GM10248 (cell line): ENCODE measurements around the gene NEK5.

Experiments
- CTCF ChIA-PET: fragments of 300-600 bp; sonication (Branson Sonifier 250); formaldehyde crosslinking; extraction: SDS; loops from one replicate; lab custom pipeline; 2021; ENCODE audit warnings: antibody characterized with exemption; lab: Yijun Ruan, JAX
- POLR2A ChIA-PET: fragments of 350-650 bp; sonication (Branson Sonifier 250); formaldehyde crosslinking; extraction: SDS; loops from one replicate; lab custom pipeline; 2020; ENCODE audit warnings: antibody characterized with exemption; lab: Yijun Ruan, JAX
- DNase-seq: peaks from one replicate; pipeline ENCODE4 v3.0.0; 2012; ENCODE audit errors: extremely low spot score
- TF ChIP-seq, protein P1 (sequence below): IDR thresholded peaks from 2 replicates; pipeline ENCODE4 v1.5.1; 2012; ENCODE audit warnings: mild to moderate bottlenecking, low read depth; ENCODE audit errors: extremely low read depth, missing control alignments, control extremely low read depth

The NEK5 gene

DNA sequence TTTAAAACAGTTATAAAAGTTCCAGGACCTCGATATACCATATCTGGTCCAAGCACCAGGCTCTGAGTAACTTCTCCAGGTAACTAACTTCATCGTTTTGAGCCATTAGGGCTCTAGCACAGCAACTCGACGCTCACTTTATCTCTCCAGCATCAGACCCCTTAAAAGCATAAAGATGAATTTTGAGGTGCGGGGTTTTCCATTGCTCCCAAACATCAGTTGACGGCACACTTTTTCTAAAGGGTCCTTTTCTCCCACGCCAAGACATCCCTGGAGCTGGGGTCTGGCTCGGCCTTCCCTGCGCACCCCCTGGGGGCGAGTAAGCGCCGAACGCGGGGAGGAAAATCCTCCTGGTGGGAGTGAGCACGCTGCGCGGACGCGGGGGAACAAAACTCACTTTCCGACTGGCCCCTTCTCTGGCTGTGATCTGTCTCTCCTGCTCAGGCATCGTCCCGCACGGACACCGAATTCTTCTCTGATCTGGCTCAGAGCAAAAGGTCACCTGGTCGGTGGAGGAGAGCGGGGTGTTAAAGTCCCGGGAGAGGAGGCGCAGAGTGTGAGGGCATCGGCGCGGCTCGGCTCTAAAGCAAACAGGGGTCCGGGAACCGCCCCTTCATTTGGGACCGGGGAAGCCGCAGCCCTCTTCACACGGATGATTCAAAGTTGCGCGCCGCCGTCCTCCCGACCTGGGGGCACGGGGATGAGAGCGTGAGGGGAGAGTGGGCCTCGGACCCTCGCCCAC, 117.8 kb downstream of the NEK5 start, which contains the start of gene ATP7B:
Gene ATP7B (minus strand): TSS at position 561 of the 742 bp plus-strand sequence. CDS start 113 bp downstream, at position 448.
- TF ChIP-seq, protein P1, sequence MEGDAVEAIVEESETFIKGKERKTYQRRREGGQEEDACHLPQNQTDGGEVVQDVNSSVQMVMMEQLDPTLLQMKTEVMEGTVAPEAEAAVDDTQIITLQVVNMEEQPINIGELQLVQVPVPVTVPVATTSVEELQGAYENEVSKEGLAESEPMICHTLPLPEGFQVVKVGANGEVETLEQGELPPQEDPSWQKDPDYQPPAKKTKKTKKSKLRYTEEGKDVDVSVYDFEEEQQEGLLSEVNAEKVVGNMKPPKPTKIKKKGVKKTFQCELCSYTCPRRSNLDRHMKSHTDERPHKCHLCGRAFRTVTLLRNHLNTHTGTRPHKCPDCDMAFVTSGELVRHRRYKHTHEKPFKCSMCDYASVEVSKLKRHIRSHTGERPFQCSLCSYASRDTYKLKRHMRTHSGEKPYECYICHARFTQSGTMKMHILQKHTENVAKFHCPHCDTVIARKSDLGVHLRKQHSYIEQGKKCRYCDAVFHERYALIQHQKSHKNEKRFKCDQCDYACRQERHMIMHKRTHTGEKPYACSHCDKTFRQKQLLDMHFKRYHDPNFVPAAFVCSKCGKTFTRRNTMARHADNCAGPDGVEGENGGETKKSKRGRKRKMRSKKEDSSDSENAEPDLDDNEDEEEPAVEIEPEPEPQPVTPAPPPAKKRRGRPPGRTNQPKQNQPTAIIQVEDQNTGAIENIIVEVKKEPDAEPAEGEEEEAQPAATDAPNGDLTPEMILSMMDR, result no peak
- POLR2A ChIA-PET, result no interaction called here

DNA sequence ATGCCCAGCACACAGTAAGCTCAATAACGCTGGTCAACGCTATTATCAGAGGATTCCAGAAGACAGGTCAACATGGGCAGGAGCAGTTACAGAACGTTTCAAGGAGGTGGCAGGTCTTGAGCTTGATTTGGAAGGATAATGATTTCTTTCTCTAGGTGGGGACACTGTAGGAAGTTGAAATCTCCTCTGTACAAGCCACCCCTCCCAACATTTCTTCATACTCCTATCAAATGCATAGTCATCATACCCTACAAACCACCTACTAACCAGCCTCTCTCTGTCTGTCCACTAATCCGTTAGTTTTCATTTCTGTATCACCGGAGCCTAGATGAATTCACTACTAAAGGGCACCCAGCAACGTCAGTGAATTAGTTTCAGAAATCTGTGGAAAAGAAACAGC, 118.9 kb downstream of the NEK5 start:
- CTCF ChIA-PET, result interaction anchor here (1.0 kb wide), 1 partner anchor 441 kb away, joined by 3 read pairs; no protein-coding TSS in a partner anchor
- TF ChIP-seq, protein P1, result no peak
- no peak for DNase-seq
- POLR2A ChIA-PET, result no interaction called here

More for the DNA sequence above, 117.8 kb downstream of the NEK5 start, which contains the start of gene ATP7B:
- peak; percentile 41 for DNase-seq
- CTCF ChIA-PET, result no interaction called here

DNA sequence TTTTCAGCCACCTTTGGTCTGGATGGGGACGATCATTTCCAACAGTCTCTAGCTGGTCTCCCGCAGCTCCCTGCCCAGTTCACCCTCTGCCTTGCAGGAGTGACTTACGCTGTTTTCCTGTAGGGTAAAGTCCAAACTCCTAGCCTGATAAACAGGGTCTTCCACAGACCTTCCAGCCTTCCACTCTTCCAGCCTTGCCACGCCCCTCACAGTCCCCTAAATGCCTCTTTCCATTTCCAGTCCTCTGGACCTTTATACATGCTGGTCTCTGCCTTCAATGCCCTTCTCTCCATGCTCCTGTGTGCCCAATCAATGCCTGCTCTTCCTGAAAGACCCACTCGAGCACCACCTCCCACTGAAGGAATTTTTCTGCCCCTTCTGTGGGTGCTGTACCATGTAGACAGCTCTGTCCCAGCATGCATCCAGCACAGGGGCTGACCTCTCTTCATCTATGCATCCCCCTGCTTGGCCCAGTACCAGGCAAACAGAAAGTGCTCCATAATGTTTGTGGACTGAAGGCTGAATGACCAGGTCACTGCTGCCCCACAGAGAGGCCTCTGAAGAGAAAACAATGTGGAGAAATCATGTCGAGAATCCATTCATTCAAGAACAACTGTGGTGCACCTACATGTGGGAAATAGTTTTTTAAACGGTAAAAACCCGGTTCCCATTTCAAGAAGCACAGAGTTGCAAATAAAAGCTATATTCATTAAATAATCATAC, 122.2 kb downstream of the NEK5 start:
- ChIA-PET CTCF (no interaction called here), POLR2A (no interaction called here)
- TF ChIP-seq, protein P1, result no peak
- no peak for DNase-seq

DNA sequence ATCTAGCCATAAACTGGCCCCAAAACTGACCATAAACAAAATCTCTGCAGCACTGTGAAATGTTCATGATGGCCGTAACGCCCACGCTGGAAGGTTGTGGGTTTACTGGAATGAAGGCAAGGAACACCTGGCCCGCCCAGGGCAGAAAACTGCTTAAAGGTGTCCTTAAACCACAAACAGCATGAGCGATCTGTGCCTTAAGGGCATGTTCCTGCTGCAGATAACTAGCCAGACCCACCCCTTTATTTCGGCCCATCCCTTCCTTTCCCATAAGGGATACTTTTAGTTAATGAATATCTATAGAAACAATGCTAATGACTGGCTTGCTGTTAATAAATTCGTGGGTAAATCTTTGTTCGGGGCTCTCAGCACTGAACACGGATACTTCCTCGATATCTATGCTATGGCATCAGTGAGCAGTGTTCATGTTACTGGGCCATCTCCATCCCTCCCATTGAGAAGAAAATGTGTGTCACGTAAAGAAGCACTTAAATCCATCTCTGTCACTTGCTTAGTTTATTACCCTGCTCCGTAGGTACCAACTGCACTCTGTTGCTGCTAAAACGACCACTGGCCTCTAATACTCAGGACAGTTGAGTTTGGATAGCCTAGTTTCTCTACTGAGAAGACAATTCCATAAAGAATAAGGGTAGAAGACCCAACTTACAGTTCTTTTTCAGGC, 122.9 kb downstream of the NEK5 start:
- ChIA-PET CTCF (no interaction called here), POLR2A (no interaction called here)
- DNase-seq, result no peak
- TF ChIP-seq, protein P1, result no peak

DNA sequence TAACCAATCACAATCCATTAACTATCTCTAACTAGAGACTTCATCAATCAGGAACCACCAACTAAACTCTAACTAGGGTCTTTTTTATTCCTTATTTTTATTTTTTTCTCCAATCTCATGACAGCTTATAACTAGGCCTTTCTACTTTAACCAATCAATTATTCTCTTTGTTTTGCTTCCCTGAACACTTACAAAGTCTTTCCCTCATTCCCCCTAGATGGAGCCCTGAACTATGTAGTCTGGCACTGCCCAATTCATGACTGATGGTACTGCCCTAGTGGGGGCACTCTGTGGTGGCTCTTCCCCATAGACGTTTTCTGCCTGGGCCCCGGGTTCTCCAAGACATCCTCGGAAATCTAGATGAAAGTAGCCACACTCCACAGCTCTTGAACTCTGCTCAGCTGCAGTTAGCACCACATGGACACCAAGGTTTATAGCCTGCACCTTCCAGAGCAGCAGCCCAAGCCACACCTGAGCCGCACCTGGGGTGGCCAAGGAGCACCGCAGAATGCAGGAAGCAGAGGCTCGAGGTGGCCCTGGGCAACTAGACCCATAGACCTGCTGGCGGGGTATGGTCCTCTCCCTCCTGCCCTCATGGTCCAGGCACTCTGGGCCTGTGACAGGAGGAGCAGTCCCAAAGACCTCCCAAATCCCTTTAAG, 124.2 kb downstream of the NEK5 start:
- no peak for DNase-seq
- POLR2A ChIA-PET, result no interaction called here
- TF ChIP-seq, protein P1, result no peak
- CTCF ChIA-PET, result interaction anchor here (1.0 to 1.8 kb wide), 3 partner anchors 39 to 445 kb away, joined by 3 to 7 read pairs (median 7); partner anchors contain the start of gene VPS36

DNA sequence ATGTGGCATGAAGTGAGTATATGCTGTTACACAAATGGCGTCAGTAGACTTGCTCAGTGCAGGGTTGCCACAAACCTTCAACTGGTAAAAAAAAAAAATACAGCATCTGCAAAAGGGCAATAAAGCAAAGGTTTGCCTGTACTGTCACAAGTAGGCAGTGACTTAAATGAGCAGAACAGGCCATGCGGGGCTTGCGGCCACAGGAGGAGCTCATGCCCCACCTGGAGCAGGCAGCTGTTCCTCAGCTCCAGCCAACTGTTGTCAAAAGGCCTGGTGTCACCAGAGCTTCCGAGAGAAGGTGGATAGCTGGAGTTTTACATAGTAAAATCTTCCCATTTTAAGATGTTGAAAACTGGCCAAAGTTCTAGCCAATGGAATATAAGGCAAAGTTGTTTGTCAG, 125.3 kb downstream of the NEK5 start:
- POLR2A ChIA-PET, result no interaction called here
- TF ChIP-seq, protein P1, result no peak
- DNase-seq, result no peak
- CTCF ChIA-PET, result interaction anchor here (1.0 to 3.9 kb wide), 6 partner anchors 9 to 446 kb away, joined by 3 to 16 read pairs (median 6); partner anchors contain the start of genes ALG11 and VPS36
